Neural progenitor cell (in vitro differentiated cells): ENCODE results near the gene CREB3L2.
"Not testable (repeated sequence)": the region's sequence is repeated elsewhere in the genome, so short reads cannot be mapped to it uniquely, and the experiment has no call there.

Experiments
- CTCF ChIP-seq: fragments of 200-600 bp; sonication (generic); IDR thresholded peaks from 2 replicates; pipeline ENCODE4 v1.5.1; 2017; ENCODE audit warnings: antibody characterized with exemption, mild to moderate bottlenecking
- EZH2phosphoT487 ChIP-seq: fragments of 200-600 bp; sonication (generic); IDR thresholded peaks from 2 replicates; pipeline ENCODE4 v1.6.1; 2017; ENCODE audit warnings: antibody characterized with exemption

- not testable (repeated sequence) for TF ChIP-seq EZH2phosphoT487, CTCF
Measured at GRCh38 chr7:137982394-137982793, 19.5 kb downstream of the CREB3L2 start.
